WTC11 (cell line): Measurements from ENCODE around the gene B9D2. TPM values are rescaled to one million over a fixed set of nuclear protein-coding genes. Genes with fewer than 3 reads are reported as not detected.

ENCODE experiments used
- ATAC-seq: fragments of 200-7000 bp; cut with Tn5 transposase; 2 replicates; pipeline ENCODE4 v1.10.0; 2021; ENCODE audit warnings: mild to moderate bottlenecking, moderate library complexity
- CTCF ChIA-PET: fragments of 300-600 bp; sonication (Branson Sonifier 250); formaldehyde crosslinking; loops from one replicate; lab custom pipeline; 2021; ENCODE audit warnings: antibody characterized with exemption; lab: Charles Lee
- POLR2A ChIA-PET: fragments of 350-600 bp; sonication (Branson Sonifier 250); formaldehyde crosslinking; loops from one replicate; lab custom pipeline; 2021; ENCODE audit warnings: antibody characterized with exemption; lab: Charles Lee
- DNase-seq: peaks from one replicate; pipeline ENCODE4 v3.0.0; 2021; ENCODE audit warnings: low spot score
- H3K27ac Mint-ChIP-seq: 2 replicates; pipeline ENCODE4 v1.8.0; 2021; ENCODE audit warnings: mixed read lengths
- H3K27me3 Mint-ChIP-seq: 2 replicates; pipeline ENCODE4 v1.8.0; 2021; ENCODE audit warnings: low read depth, mild to moderate bottlenecking, moderate library complexity, mixed read lengths
- H3K36me3 Mint-ChIP-seq: 2 replicates; pipeline ENCODE4 v1.8.0; 2021; ENCODE audit warnings: mixed read lengths
- H3K4me1 Mint-ChIP-seq: 2 replicates; pipeline ENCODE4 v1.8.0; 2022; ENCODE audit warnings: mixed read lengths
- H3K4me3 Mint-ChIP-seq: 2 replicates; pipeline ENCODE4 v1.8.0; 2021; ENCODE audit warnings: mild to moderate bottlenecking, moderate library complexity, mixed read lengths
- H3K9me3 Mint-ChIP-seq: 2 replicates; pipeline ENCODE4 v1.8.0; 2021; ENCODE audit warnings: mixed read lengths
- ATF6 ChIP-seq: sonication (generic); formaldehyde crosslinking; IDR thresholded peaks from 2 replicates; pipeline ENCODE4 v1.8.1; 2023; ENCODE audit warnings: mild to moderate bottlenecking, missing genetic modification reagents
- CREB1 ChIP-seq: sonication (generic); formaldehyde crosslinking; IDR thresholded peaks from 2 replicates; pipeline ENCODE4 v1.8.0; 2023; ENCODE audit warnings: mild to moderate bottlenecking, missing genetic modification reagents
- CREM ChIP-seq: sonication (generic); formaldehyde crosslinking; IDR thresholded peaks from 2 replicates; pipeline ENCODE4 v1.8.1; 2022; ENCODE audit warnings: mild to moderate bottlenecking, missing genetic modification reagents, moderate library complexity
- EMX1 ChIP-seq: fragments of 250-450 bp; sonication (Bioruptor Pico); IDR thresholded peaks from 2 replicates; pipeline ENCODE4 v1.8.0; 2021; ENCODE audit warnings: mild to moderate bottlenecking
- JAZF1 ChIP-seq: fragments of 250-450 bp; sonication (Bioruptor Pico); IDR thresholded peaks from 2 replicates; pipeline ENCODE4 v1.9.0; 2021; ENCODE audit warnings: moderate library complexity, mild to moderate bottlenecking, inconsistent platforms
- NFE2L1 ChIP-seq: sonication (generic); formaldehyde crosslinking; IDR thresholded peaks from 2 replicates; pipeline ENCODE4 v1.8.1; 2023; ENCODE audit warnings: missing genetic modification reagents
- RELA ChIP-seq: sonication (generic); formaldehyde crosslinking; IDR thresholded peaks from 2 replicates; pipeline ENCODE4 v1.8.1; 2022; ENCODE audit warnings: missing genetic modification reagents, mild to moderate bottlenecking, borderline replicate concordance
- TEAD1 ChIP-seq: sonication (generic); formaldehyde crosslinking; IDR thresholded peaks from 2 replicates; pipeline ENCODE4 v1.8.0; 2022; ENCODE audit warnings: mild to moderate bottlenecking, missing genetic modification reagents
- USF2 ChIP-seq: sonication (generic); formaldehyde crosslinking; IDR thresholded peaks from 2 replicates; pipeline ENCODE4 v1.8.1; 2023; ENCODE audit warnings: mild to moderate bottlenecking, missing genetic modification reagents, moderate library complexity
- ZNF512 ChIP-seq: sonication (generic); formaldehyde crosslinking; IDR thresholded peaks from 2 replicates; pipeline ENCODE4 v1.8.1; 2022; ENCODE audit warnings: missing genetic modification reagents, borderline replicate concordance
- ZNF532 ChIP-seq: fragments of 250-450 bp; sonication (Bioruptor Pico); IDR thresholded peaks from 2 replicates; pipeline ENCODE4 v1.9.0; 2021; ENCODE audit warnings: mild to moderate bottlenecking, borderline replicate concordance
- total RNA-seq: library from RNA; stranded (reverse); gene quantifications from 3 replicates; pipeline ENCODE4 v1.2.3, GENCODE V29; 2021
- TF ChIP-seq, protein P1 (sequence below): fragments of 250-450 bp; sonication (Bioruptor Pico); IDR thresholded peaks from 2 replicates; pipeline ENCODE4 v1.9.0; 2021; ENCODE audit warnings: mild to moderate bottlenecking
- TF ChIP-seq, protein P2 (sequence below): sonication (generic); formaldehyde crosslinking; IDR thresholded peaks from 2 replicates; pipeline ENCODE4 v1.8.1; 2023; ENCODE audit warnings: mild to moderate bottlenecking, moderate library complexity, missing genetic modification reagents
- TF ChIP-seq, protein P3 (sequence below): sonication (generic); formaldehyde crosslinking; IDR thresholded peaks from 2 replicates; pipeline ENCODE4 v1.8.0; 2022; ENCODE audit warnings: mild to moderate bottlenecking, missing genetic modification reagents
- TF ChIP-seq, protein P4 (sequence below): fragments of 250-450 bp; sonication (Bioruptor Pico); conservative IDR thresholded peaks from 2 replicates; pipeline ENCODE4 v1.9.0; 2021; ENCODE audit warnings: mild to moderate bottlenecking
- TF ChIP-seq, protein P5 (sequence below): fragments of 250-450 bp; sonication (Bioruptor Pico); IDR thresholded peaks from 2 replicates; pipeline ENCODE4 v1.9.0; 2021; ENCODE audit warnings: moderate library complexity, mild to moderate bottlenecking, inconsistent platforms, borderline replicate concordance
- TF ChIP-seq, protein P6 (sequence below): sonication (generic); formaldehyde crosslinking; IDR thresholded peaks from 2 replicates; pipeline ENCODE4 v1.8.0; 2023; ENCODE audit warnings: missing genetic modification reagents

Gene B9D2
- total RNA-seq, 1 experiment from 2014 or later = 4.7 TPM

GRCh38 chr19:41310033-41310831 is 53.7 kb downstream of the B9D2 start, which contains the start of gene CCDC97:
TSS of gene CCDC97 (plus strand) at chr19:41310172. CDS start at chr19:41310311, 139 bp downstream.
- POLR2A ChIA-PET = interaction anchor here (0.5 to 1.5 kb wide), 5 partner anchors 11 to 129 kb away, joined by 3 to 8 read pairs (median 4); partner anchors contain the start of genes B9D2 and DMAC2
- Mint-ChIP-seq H3K27me3 (no peaks in the 10 kb centered on the region), H3K27ac (peak within 1 kb of the TSS; percentile 98), H3K4me1 (peaks cover 21% of the 10 kb centered on the region), H3K36me3 (peaks cover 30% of the 10 kb centered on the region), H3K9me3 (no peaks in the 10 kb centered on the region), H3K4me3 (peak within 1 kb of the TSS; percentile 96)
- DNase-seq (peak; percentile 88), ATAC-seq (peak; percentile 67)
- CTCF ChIA-PET = interaction anchor here (0.7 to 1.2 kb wide), 4 partner anchors 12 to 260 kb away, joined by 3 to 8 read pairs (median 6); partner anchors contain the start of gene TGFB1
- TF ChIP-seq, protein P1, sequence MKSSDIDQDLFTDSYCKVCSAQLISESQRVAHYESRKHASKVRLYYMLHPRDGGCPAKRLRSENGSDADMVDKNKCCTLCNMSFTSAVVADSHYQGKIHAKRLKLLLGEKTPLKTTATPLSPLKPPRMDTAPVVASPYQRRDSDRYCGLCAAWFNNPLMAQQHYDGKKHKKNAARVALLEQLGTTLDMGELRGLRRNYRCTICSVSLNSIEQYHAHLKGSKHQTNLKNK (CRISPR knock-in tag) = no peak
- TF ChIP-seq, protein P2, sequence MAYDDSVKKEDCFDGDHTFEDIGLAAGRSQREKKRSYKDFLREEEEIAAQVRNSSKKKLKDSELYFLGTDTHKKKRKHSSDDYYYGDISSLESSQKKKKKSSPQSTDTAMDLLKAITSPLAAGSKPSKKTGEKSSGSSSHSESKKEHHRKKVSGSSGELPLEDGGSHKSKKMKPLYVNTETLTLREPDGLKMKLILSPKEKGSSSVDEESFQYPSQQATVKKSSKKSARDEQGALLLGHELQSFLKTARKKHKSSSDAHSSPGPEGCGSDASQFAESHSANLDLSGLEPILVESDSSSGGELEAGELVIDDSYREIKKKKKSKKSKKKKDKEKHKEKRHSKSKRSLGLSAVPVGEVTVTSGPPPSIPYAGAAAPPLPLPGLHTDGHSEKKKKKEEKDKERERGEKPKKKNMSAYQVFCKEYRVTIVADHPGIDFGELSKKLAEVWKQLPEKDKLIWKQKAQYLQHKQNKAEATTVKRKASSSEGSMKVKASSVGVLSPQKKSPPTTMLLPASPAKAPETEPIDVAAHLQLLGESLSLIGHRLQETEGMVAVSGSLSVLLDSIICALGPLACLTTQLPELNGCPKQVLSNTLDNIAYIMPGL (CRISPR knock-in tag) = peak; percentile 58; the same call in 1 of the 2 replicates
- peak; percentile 54 for TF ChIP-seq USF2 (CRISPR knock-in tag)
- TF ChIP-seq, protein P3, sequence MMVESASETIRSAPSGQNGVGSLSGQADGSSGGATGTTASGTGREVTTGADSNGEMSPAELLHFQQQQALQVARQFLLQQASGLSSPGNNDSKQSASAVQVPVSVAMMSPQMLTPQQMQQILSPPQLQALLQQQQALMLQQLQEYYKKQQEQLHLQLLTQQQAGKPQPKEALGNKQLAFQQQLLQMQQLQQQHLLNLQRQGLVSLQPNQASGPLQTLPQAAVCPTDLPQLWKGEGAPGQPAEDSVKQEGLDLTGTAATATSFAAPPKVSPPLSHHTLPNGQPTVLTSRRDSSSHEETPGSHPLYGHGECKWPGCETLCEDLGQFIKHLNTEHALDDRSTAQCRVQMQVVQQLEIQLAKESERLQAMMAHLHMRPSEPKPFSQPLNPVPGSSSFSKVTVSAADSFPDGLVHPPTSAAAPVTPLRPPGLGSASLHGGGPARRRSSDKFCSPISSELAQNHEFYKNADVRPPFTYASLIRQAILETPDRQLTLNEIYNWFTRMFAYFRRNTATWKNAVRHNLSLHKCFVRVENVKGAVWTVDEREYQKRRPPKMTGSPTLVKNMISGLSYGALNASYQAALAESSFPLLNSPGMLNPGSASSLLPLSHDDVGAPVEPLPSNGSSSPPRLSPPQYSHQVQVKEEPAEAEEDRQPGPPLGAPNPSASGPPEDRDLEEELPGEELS (CRISPR knock-in tag) = peak; percentile 73
- TF ChIP-seq, protein P4, sequence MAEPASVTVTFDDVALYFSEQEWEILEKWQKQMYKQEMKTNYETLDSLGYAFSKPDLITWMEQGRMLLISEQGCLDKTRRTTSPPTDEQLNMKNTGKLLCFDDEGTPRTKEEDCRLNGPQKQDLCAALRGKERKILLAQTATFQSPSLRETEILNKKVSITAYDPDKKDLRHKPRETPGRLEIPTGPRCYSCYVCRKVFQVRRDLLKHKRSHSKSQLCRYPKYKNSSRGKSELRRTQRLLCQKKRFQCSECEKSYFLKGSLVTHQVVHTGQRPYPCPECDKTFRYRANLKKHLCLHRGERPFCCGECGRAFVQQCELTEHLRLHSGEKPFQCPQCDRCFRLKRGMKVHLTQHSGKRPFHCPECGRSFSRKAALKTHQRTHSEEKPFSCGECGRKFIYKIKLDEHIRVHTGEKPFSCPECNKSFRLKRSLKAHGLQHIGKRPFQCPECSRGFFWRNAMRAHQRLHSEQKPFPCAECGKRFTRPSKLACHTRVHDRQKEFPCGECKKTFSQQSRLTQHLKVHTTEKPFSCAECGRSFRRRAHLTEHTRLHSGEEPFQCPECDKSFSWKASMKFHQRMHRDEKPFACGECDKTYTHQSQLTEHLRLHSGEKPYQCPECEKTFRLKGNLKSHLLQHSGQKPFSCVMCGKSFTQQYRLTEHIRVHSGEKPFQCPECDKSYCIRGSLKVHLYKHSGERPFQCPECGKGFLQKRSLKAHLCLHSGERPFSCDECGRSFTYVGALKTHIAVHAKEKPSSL (CRISPR knock-in tag) = peak; percentile 93; the same call in 1 of the 2 replicates
- no peak for TF ChIP-seq RELA (CRISPR knock-in tag)
- no peak for TF ChIP-seq ZNF512 (CRISPR knock-in tag)
- 0 out of 2 replicates have a peak, but pooled peaks have one; percentile 33 for TF ChIP-seq TEAD1 (CRISPR knock-in tag)
- TF ChIP-seq ZNF532 (CRISPR knock-in tag) = peak; percentile 85; the same call in 1 of the 2 replicates
- TF ChIP-seq, protein P5, sequence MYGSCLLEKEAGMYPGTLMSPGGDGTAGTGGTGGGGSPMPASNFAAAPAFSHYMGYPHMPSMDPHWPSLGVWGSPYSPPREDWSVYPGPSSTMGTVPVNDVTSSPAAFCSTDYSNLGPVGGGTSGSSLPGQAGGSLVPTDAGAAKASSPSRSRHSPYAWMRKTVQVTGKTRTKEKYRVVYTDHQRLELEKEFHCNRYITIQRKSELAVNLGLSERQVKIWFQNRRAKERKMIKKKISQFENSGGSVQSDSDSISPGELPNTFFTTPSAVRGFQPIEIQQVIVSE (CRISPR knock-in tag) = no peak
- TF ChIP-seq, protein P6, sequence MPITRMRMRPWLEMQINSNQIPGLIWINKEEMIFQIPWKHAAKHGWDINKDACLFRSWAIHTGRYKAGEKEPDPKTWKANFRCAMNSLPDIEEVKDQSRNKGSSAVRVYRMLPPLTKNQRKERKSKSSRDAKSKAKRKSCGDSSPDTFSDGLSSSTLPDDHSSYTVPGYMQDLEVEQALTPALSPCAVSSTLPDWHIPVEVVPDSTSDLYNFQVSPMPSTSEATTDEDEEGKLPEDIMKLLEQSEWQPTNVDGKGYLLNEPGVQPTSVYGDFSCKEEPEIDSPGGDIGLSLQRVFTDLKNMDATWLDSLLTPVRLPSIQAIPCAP = no peak
- no peak for TF ChIP-seq JAZF1 (CRISPR knock-in tag)
- TF ChIP-seq CREB1 (CRISPR knock-in tag) = no peak
- peak; percentile 70; the same call in 1 of the 2 replicates for TF ChIP-seq NFE2L1
- peak; percentile 87 for TF ChIP-seq EMX1 (CRISPR knock-in tag)
- TF ChIP-seq ATF6 (CRISPR knock-in tag) = no peak
- 0 out of 2 replicates have a peak, but pooled peaks have one; percentile 65 for TF ChIP-seq CREM (CRISPR knock-in tag)
